K562 (cell line): Measurements from ENCODE around the gene BCAS3.

Source experiments
- MAFF ChIP-seq: IDR thresholded peaks from 2 replicates; pipeline ENCODE4 v1.6.1; 2012; ENCODE audit warnings: low read length, improper control_type of control experiment
- MTA1 ChIP-seq: fragments of 450-650 bp; IDR thresholded peaks from 2 replicates; pipeline ENCODE4 v1.6.1; 2017; ENCODE audit warnings: borderline replicate concordance
- NCOA2 ChIP-seq, 2 experiments: fragments of 450-650 bp; IDR thresholded peaks; 2 replicates each; pipeline ENCODE4 v1.6.1; 2018; ENCODE audit warnings: mild to moderate bottlenecking in 2 of 2, moderate library complexity in 1 of 2; ENCODE audit not compliant: partially characterized antibody in 2 of 2
- POLR2B ChIP-seq: fragments of 450-650 bp; IDR thresholded peaks from 2 replicates; pipeline ENCODE4 v1.6.1; 2018; ENCODE audit warnings: low read depth; ENCODE audit not compliant: partially characterized antibody
- ZNF398 ChIP-seq: fragments of 250-450 bp; sonication (Bioruptor Pico); IDR thresholded peaks from 2 replicates; pipeline ENCODE4 v1.8.0; 2021; ENCODE audit warnings: moderate library complexity, mild to moderate bottlenecking, inconsistent platforms
- ZNF586 ChIP-seq: fragments of 450-650 bp; formaldehyde crosslinking; conservative IDR thresholded peaks from 2 replicates; pipeline ENCODE4 v1.4.0; 2020; ENCODE audit warnings: mild to moderate bottlenecking, moderate library complexity
- ZNF785 ChIP-seq: fragments of 250-450 bp; sonication (Bioruptor Pico); IDR thresholded peaks from 2 replicates; pipeline ENCODE4 v1.4.0; 2020; ENCODE audit warnings: mild to moderate bottlenecking

DNA sequence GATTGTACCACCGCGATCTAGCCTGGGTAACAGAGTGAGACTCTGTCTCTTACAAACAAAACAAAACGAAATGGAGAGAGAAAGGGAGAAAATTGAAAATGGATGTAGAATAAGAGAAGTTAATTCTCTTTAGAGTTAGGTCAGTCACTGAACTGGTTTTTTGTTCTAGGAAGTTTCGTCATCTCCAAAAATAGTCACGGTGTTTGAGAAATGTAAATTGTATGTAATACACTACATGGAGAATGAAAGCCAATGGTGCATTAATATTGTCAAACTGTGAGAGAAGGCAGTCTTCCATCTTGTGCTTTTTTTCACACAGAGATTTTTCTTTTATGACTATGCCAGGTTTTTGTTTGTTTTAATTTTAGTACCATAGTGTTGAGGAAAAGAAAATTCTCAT, 145.9 kb downstream of the BCAS3 start:
- TF ChIP-seq MAFF (no peak), ZNF785 (CRISPR knock-in tag) (no peak), NCOA2 (IDR thresholded peaks at IDR 0.05; ENCODE audit: partially characterized antibody in 2 of 2) (no peak), POLR2B (no peak), ZNF586 (no peak), ZNF398 (CRISPR knock-in tag) (no peak), MTA1 (no peak)
